GM18858 (cell line): ENCODE measurements around the gene RNF43.
"Not testable (repeated sequence)": the region's sequence is repeated elsewhere in the genome, so short reads cannot be mapped to it uniquely, and the experiment has no call there.

Experiments
- ATAC-seq: cut with Tn5 transposase; IDR thresholded peaks from one replicate; pipeline ENCODE4 v1.9.1; 2021; ENCODE audit not compliant: unreplicated experiment

Gene RNF43

GRCh38 chr17:58410714-58411407 is 6.5 kb downstream of the RNF43 start:
- no peak for ATAC-seq

- ATAC-seq: no peak
Measured at GRCh38 chr17:58409432-58409831, 7.9 kb downstream of the RNF43 start.

- ATAC-seq: no peak
Measured at GRCh38 chr17:58403311-58403710, 14.0 kb downstream of the RNF43 start.

- ATAC-seq: no peak
Measured at GRCh38 chr17:58402679-58403078, 14.7 kb downstream of the RNF43 start.

- ATAC-seq: no peak
Measured at GRCh38 chr17:58402047-58402446, 15.3 kb downstream of the RNF43 start.

GRCh38 chr17:58401287-58401686 is 16.0 kb downstream of the RNF43 start:
- ATAC-seq: no peak

- no peak for ATAC-seq
Measured at GRCh38 chr17:58400826-58401225, 16.5 kb downstream of the RNF43 start.

GRCh38 chr17:58399974-58400373 is 17.4 kb downstream of the RNF43 start:
- ATAC-seq: no peak

- ATAC-seq: no peak
Measured at GRCh38 chr17:58398574-58399266, 18.6 kb downstream of the RNF43 start.

GRCh38 chr17:58397421-58397820 is 19.9 kb downstream of the RNF43 start:
- ATAC-seq: not testable (repeated sequence)

GRCh38 chr17:58396173-58396572 is 21.2 kb downstream of the RNF43 start:
- no peak for ATAC-seq

GRCh38 chr17:58394534-58395223 is 22.7 kb downstream of the RNF43 start:
- ATAC-seq: no peak

GRCh38 chr17:58391302-58391984 is 25.9 kb downstream of the RNF43 start:
- no peak for ATAC-seq

- no peak for ATAC-seq
Measured at GRCh38 chr17:58390884-58391283, 26.4 kb downstream of the RNF43 start.

- ATAC-seq: no peak
Measured at GRCh38 chr17:58388302-58389190, 28.8 kb downstream of the RNF43 start.

GRCh38 chr17:58387834-58388233 is 29.5 kb downstream of the RNF43 start:
- no peak for ATAC-seq

- ATAC-seq: no peak
Measured at GRCh38 chr17:58386708-58387107, 30.6 kb downstream of the RNF43 start.

- no peak for ATAC-seq
Measured at GRCh38 chr17:58385359-58385899, 31.9 kb downstream of the RNF43 start.

- no peak for ATAC-seq
Measured at GRCh38 chr17:58384897-58385296, 32.4 kb downstream of the RNF43 start.

- ATAC-seq: no peak
Measured at GRCh38 chr17:58383892-58384462, 33.4 kb downstream of the RNF43 start.
